ENCODE data around the gene ERMARD. TPM values are rescaled to one million over a fixed set of nuclear protein-coding genes. Genes with fewer than 3 reads are reported as not detected.

The ERMARD gene
- total RNA-seq, 4 donors from 2014 or later: 14.6 to 49.1 (median 20.4) TPM

DNA sequence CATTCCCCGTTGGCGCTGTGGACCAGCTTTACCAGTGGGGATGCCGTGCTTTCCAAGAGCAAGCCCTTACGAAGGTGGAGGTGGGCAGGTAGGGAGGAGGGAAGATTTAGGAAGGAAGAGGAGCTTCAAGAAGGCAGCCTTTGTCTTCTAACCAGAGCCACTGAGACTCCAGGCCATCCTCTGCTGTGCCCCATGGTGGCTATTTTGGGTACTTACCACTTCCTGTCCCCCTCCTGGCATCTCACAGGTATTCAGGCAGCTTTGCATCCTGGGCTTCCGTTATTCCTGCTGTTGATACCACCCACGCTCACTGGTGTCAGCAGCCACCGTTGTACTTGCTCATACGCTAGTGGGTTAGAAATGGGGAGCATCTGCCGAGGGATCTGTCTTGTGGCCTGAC lies 22.9 kb downstream of the ERMARD start:
- Histone ChIP-seq H3K27me3 (no peaks in the 10 kb centered on the region), H3K4me1 (no peaks in the 10 kb centered on the region), H3K9me3 (no peaks in the 10 kb centered on the region), H3K27ac (no peak overlapping the region), H3K36me3 (peaks cover 70% of the 10 kb centered on the region), H3K4me3 (no peak overlapping the region)
- TF ChIP-seq POLR2A (IDR thresholded peaks at IDR 0.05) (no peak), POLR2AphosphoS5 (IDR thresholded peaks at IDR 0.05) (no peak), EP300 (IDR thresholded peaks at IDR 0.05) (no peak)
- TF ChIP-seq, protein P1, sequence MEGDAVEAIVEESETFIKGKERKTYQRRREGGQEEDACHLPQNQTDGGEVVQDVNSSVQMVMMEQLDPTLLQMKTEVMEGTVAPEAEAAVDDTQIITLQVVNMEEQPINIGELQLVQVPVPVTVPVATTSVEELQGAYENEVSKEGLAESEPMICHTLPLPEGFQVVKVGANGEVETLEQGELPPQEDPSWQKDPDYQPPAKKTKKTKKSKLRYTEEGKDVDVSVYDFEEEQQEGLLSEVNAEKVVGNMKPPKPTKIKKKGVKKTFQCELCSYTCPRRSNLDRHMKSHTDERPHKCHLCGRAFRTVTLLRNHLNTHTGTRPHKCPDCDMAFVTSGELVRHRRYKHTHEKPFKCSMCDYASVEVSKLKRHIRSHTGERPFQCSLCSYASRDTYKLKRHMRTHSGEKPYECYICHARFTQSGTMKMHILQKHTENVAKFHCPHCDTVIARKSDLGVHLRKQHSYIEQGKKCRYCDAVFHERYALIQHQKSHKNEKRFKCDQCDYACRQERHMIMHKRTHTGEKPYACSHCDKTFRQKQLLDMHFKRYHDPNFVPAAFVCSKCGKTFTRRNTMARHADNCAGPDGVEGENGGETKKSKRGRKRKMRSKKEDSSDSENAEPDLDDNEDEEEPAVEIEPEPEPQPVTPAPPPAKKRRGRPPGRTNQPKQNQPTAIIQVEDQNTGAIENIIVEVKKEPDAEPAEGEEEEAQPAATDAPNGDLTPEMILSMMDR (IDR thresholded peaks at IDR 0.05): no peak
- 90% methylated on average over 4 of the region's 9 CpGs for WGBS
- no peak for DNase-seq (ENCODE audit: low spot score in 2 of 2)

DNA sequence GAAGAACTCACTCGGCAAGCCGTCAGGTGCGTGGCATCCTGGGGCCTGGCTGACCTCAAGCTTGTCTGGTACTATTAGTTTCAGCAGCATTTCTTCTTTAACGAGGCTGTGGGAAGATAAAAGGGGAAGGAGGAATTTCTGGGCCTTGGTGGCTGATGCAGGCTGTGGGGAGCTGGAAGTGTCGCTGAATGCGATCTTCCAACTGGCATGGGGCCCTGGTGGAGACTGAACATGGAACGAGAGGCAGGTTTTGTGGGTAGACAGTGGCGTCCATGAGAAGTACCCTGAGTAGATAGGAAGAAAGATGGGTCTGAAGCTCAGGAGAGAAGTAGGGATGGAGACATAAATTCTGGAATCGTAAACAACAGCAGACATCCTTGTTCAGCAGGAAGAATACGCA lies 23.9 kb downstream of the ERMARD start:
- Histone ChIP-seq H3K4me3 (no peak overlapping the region), H3K4me1 (no peaks in the 10 kb centered on the region), H3K27ac (no peak overlapping the region), H3K27me3 (no peaks in the 10 kb centered on the region), H3K9me3 (no peaks in the 10 kb centered on the region), H3K36me3 (peaks cover 72% of the 10 kb centered on the region)
- TF ChIP-seq, protein P1 (IDR thresholded peaks at IDR 0.05): no peak
- no peak for TF ChIP-seq POLR2A (IDR thresholded peaks at IDR 0.05)
- 86% methylated on average over 10 of the region's 10 CpGs for WGBS
- DNase-seq (ENCODE audit: low spot score in 2 of 2): no peak

DNA sequence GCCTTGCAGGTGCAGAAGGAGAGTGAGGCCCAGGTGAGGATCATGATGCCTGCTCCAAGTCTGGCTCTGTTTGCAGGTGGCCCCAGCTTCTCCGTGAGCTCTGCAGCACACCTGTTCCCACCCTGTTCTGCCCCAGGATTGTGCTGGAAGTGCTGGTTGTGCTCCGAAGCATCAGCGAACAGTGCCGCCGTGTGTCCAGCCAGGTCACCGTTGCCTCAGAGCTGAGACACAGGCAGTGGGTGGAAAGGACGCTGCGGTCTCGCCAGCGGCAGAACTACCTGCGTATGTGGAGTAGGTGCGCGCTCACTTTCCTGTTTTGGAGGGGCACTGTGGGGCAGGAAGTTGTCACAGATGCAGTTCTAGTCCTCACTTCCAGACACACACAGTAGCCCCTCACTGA lies 25.0 kb downstream of the ERMARD start:
- 96% methylated on average over 12 of the region's 13 CpGs for WGBS
- Histone ChIP-seq H3K4me1 (no peaks in the 10 kb centered on the region), H3K4me3 (no peak overlapping the region), H3K27ac (no peak overlapping the region), H3K36me3 (peaks cover 78% of the 10 kb centered on the region), H3K27me3 (no peaks in the 10 kb centered on the region), H3K9me3 (no peaks in the 10 kb centered on the region)
- DNase-seq (ENCODE audit: low spot score in 2 of 2): no peak
- TF ChIP-seq POLR2AphosphoS5 (IDR thresholded peaks at IDR 0.05) (no peak), EP300 (IDR thresholded peaks at IDR 0.05) (no peak), POLR2A (IDR thresholded peaks at IDR 0.05) (no peak)
- TF ChIP-seq, protein P1 (IDR thresholded peaks at IDR 0.05): no peak

DNA sequence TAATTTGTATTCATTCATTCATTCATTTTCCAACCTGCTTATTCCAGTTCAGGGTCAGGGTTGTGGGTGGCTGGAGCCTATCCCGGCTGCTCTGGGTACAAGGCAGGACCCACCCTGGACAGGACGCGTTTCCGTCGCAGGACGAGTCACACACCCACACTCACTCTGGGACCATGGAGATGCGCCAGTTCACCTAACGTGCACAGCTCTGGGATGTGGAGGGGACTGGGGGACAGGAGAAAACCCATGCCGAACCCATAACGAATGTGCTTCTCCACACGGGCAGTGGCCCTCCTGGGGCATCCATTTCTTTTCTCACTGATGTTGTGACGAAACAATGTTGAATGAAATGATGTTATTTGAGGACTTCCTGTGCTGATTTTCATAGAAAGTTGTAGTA lies 26.5 kb downstream of the ERMARD start:
- no peaks in the 10 kb centered on the region for H3K27me3 ChIP-seq
- H3K9me3 ChIP-seq: no peaks in the 10 kb centered on the region
- WGBS: 95% methylated on average over 12 of the region's 12 CpGs
- no peak for TF ChIP-seq POLR2AphosphoS5 (IDR thresholded peaks at IDR 0.05)
- TF ChIP-seq POLR2A (IDR thresholded peaks at IDR 0.05): no peak
- TF ChIP-seq, protein P1 (IDR thresholded peaks at IDR 0.05): no peak
- no peak for TF ChIP-seq EP300 (IDR thresholded peaks at IDR 0.05)
- peak in 1 of 2 donors; percentile 64 for DNase-seq (ENCODE audit: low spot score in 2 of 2)
- H3K36me3 ChIP-seq: peaks cover 73% of the 10 kb centered on the region
- H3K4me1 ChIP-seq: no peaks in the 10 kb centered on the region
- H3K27ac ChIP-seq: no peak overlapping the region
- H3K4me3 ChIP-seq: no peak overlapping the region

DNA sequence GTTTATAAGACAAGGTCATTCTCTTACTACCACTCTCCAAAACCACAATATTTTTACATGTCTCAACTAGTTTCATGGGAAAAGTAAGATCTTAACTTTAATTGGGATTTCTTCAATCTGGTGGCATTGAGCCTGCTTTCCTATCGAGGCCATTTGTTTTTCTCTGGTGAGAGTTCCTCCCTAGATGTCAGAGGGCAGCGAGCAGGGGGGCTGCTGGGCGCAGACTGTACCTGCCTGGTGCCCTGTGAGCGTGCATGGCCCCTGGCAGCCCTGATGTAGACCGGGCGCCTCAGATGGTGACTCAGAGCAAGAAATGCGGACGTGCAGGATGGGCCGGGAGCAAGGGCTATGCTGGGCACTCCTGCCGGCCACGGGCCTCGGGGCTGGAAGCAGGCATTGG lies 27.2 kb downstream of the ERMARD start:
- Histone ChIP-seq H3K36me3 (peaks cover 79% of the 10 kb centered on the region), H3K27me3 (no peaks in the 10 kb centered on the region), H3K27ac (no peak overlapping the region), H3K9me3 (no peaks in the 10 kb centered on the region), H3K4me3 (no peak overlapping the region), H3K4me1 (no peaks in the 10 kb centered on the region)
- TF ChIP-seq, protein P1 (IDR thresholded peaks at IDR 0.05): no peak
- TF ChIP-seq POLR2A (IDR thresholded peaks at IDR 0.05) (no peak), EP300 (IDR thresholded peaks at IDR 0.05) (no peak), POLR2AphosphoS5 (IDR thresholded peaks at IDR 0.05) (no peak)
- 93% methylated on average over 12 of the region's 12 CpGs for WGBS
- peak in 1 of 2 donors; percentile 58 for DNase-seq (ENCODE audit: low spot score in 2 of 2)
